GM23248 (cell line): ENCODE measurements around the gene ALPK3. TPM values are rescaled to one million over a fixed set of nuclear protein-coding genes. Genes with fewer than 3 reads are reported as not detected.

Experiments
- DNase-seq: peaks from one replicate; pipeline ENCODE4 v3.0.0-alpha.2; 2015
- H2AFZ ChIP-seq: fragments of 200-600 bp; sonication (generic); 2 replicates; pipeline ENCODE4 v1.6.1; 2016; ENCODE audit warnings: antibody characterized with exemption
- H3F3A ChIP-seq: fragments of 200-600 bp; sonication (generic); 2 replicates; pipeline ENCODE4 v1.6.1; 2016; ENCODE audit warnings: mild to moderate bottlenecking, antibody characterized with exemption, mixed run types; ENCODE audit not compliant: insufficient read depth
- H3K27ac ChIP-seq: fragments of 200-600 bp; sonication (generic); 2 replicates; pipeline ENCODE4 v1.5.1; 2016; ENCODE audit warnings: mild to moderate bottlenecking
- H3K27me3 ChIP-seq: fragments of 200-600 bp; sonication (generic); replicated peaks from 2 replicates; pipeline ENCODE4 v1.6.1; 2016; ENCODE audit warnings: mild to moderate bottlenecking; ENCODE audit not compliant: insufficient read depth
- H3K36me3 ChIP-seq: fragments of 200-600 bp; sonication (generic); 2 replicates; pipeline ENCODE4 v1.6.1; 2016; ENCODE audit warnings: low read depth, mild to moderate bottlenecking
- H3K4me1 ChIP-seq: fragments of 200-600 bp; sonication (generic); 2 replicates; pipeline ENCODE4 v1.6.1; 2016; ENCODE audit warnings: mild to moderate bottlenecking; ENCODE audit not compliant: insufficient read depth
- H3K4me2 ChIP-seq: fragments of 200-600 bp; sonication (generic); one replicate; pipeline ENCODE4 v1.6.1; 2016; ENCODE audit warnings: mild to moderate bottlenecking; ENCODE audit not compliant: unreplicated experiment
- H3K4me3 ChIP-seq: fragments of 200-600 bp; sonication (generic); 2 replicates; pipeline ENCODE4 v1.5.1; 2016; ENCODE audit warnings: mild to moderate bottlenecking
- H3K79me2 ChIP-seq: fragments of 200-600 bp; sonication (generic); 2 replicates; pipeline ENCODE4 v1.6.1; 2016; ENCODE audit warnings: mild to moderate bottlenecking; ENCODE audit not compliant: insufficient read depth
- H3K9ac ChIP-seq: fragments of 200-600 bp; sonication (generic); 2 replicates; pipeline ENCODE4 v1.6.1; 2016; ENCODE audit warnings: mild to moderate bottlenecking
- H3K9me2 ChIP-seq: fragments of 200-600 bp; sonication (generic); 2 replicates; pipeline ENCODE4 v1.6.1; 2016; ENCODE audit warnings: mixed run types, mild to moderate bottlenecking, moderate library complexity; ENCODE audit not compliant: insufficient read depth
- H3K9me3 ChIP-seq: fragments of 200-600 bp; sonication (generic); one replicate; pipeline ENCODE4 v1.6.1; 2017; ENCODE audit warnings: low read depth
- H4K20me1 ChIP-seq: fragments of 200-600 bp; sonication (generic); 2 replicates; pipeline ENCODE4 v1.6.0; 2016; ENCODE audit not compliant: insufficient read depth
- EZH2 ChIP-seq: fragments of 200-600 bp; sonication (generic); IDR thresholded peaks from 2 replicates; pipeline ENCODE4 v1.6.1; 2018; ENCODE audit warnings: antibody characterized with exemption, mild to moderate bottlenecking; ENCODE audit not compliant: insufficient read depth, poor library complexity, severe bottlenecking
- EZH2phosphoT487 ChIP-seq: fragments of 200-600 bp; sonication (generic); IDR thresholded peaks from 2 replicates; pipeline ENCODE4 v1.6.1; 2018; ENCODE audit warnings: antibody characterized with exemption, moderate library complexity, mild to moderate bottlenecking, low read depth; ENCODE audit not compliant: insufficient read depth
- WGBS, 2 experiments: methylation state at CpG; one replicate each; pipeline ENCODE4 v1.1.6; 2015 to 2017; ENCODE audit warnings: low lambda C conversion rate in 2 of 2, low coverage in 1 of 2; ENCODE audit errors: missing lambda C conversion rate in 2 of 2; 5-methylcytosine and 5-hydroxymethylcytosine counted together
- in situ Hi-C: fragments of 300-500 bp; cut with MboI; formaldehyde crosslinking; loops from 2 replicates; pipeline ENCODE4 v1.15.0; 2020
- polyA plus RNA-seq: library from polyadenylated mRNA; unstranded; fragments of >200 nt; fragmentation: Nextera tagmentation; extraction: Ambion mirVana; gene quantifications from 2 replicates; pipeline ENCODE4 v1.2.1, GENCODE V29; 2016
- total RNA-seq: library from RNA; depleted of rRNA; stranded (reverse); fragments of >200 nt; shearing (Covaris generic); gene quantifications from 2 replicates; pipeline ENCODE4 v1.2.3, GENCODE V29; 2014

The ALPK3 gene
- total and polyA plus RNA-seq, 2 experiments from 2014 or later: 5.0 TPM; not detected in 1

- no peak overlapping the region for H3K4me2 ChIP-seq
- in situ Hi-C loops: no loop called here
- 0 out of 2 replicates have a peak, but pooled peaks cover 11% of the 10 kb centered on the region for H3K36me3 ChIP-seq
- no peak overlapping the region for H2AFZ ChIP-seq
- H3K9ac ChIP-seq: no peak overlapping the region
- H3K79me2 ChIP-seq: peaks cover 99% of the 10 kb centered on the region
- H4K20me1 ChIP-seq: no peaks in the 10 kb centered on the region
- no peaks in the 10 kb centered on the region for H3K9me2 ChIP-seq
- H3K27ac ChIP-seq: no peak overlapping the region
- H3K27me3 ChIP-seq: no peaks in the 10 kb centered on the region
- TF ChIP-seq EZH2phosphoT487: no peak
- TF ChIP-seq EZH2: no peak
- no peaks in the 10 kb centered on the region for H3K9me3 ChIP-seq
- no peak overlapping the region for H3K4me3 ChIP-seq
- WGBS, 2 experiments: 87 to 90% methylated on average over 5 of the region's 5 CpGs
- H3K4me1 ChIP-seq: no peaks in the 10 kb centered on the region
- 0 out of 2 replicates have a peak, but pooled peaks cover 11% of the 10 kb centered on the region for H3F3A ChIP-seq
- no peak for DNase-seq
Observed at GRCh38 chr15:84789762-84790161, 27.4 kb upstream of the ALPK3 start.

GRCh38 chr15:84790676-84791075 lies 26.5 kb upstream of the ALPK3 start:
- in situ Hi-C loops: no loop called here
- TF ChIP-seq EZH2phosphoT487 (no peak), EZH2 (no peak)

GRCh38 chr15:84791763-84792162 lies 25.4 kb upstream of the ALPK3 start:
- Histone ChIP-seq H3K36me3 (0 out of 2 replicates have a peak, but pooled peaks cover 15% of the 10 kb centered on the region), H3K27me3 (no peaks in the 10 kb centered on the region), H3F3A (0 out of 2 replicates have a peak, but pooled peaks cover 11% of the 10 kb centered on the region), H3K4me1 (0 out of 2 replicates have a peak, but pooled peaks cover under 1% of the 10 kb centered on the region), H2AFZ (no peak overlapping the region), H3K4me2 (no peak overlapping the region), H4K20me1 (no peaks in the 10 kb centered on the region), H3K27ac (no peak overlapping the region), H3K4me3 (no peak overlapping the region), H3K9me2 (no peaks in the 10 kb centered on the region), H3K79me2 (peaks cover 94% of the 10 kb centered on the region), H3K9ac (no peak overlapping the region), H3K9me3 (no peaks in the 10 kb centered on the region)
- 95 to 99% methylated on average over 2 of the region's 2 CpGs for WGBS, 2 experiments
- in situ Hi-C loops: no loop called here
- TF ChIP-seq EZH2phosphoT487: no peak
- TF ChIP-seq EZH2: no peak
- DNase-seq: peak; percentile 25

More at GRCh38 chr15:84790676-84791075, 26.5 kb upstream of the ALPK3 start:
- no peak overlapping the region for H3K4me3 ChIP-seq
- H3K9me3 ChIP-seq: no peaks in the 10 kb centered on the region
- DNase-seq: no peak
- 0 out of 2 replicates have a peak, but pooled peaks cover 11% of the 10 kb centered on the region for H3K36me3 ChIP-seq
- H3K27ac ChIP-seq: no peak overlapping the region
- H2AFZ ChIP-seq: no peak overlapping the region
- WGBS, 2 experiments: 97 to 100% methylated on average over 4 of the region's 4 CpGs
- H3K9me2 ChIP-seq: no peaks in the 10 kb centered on the region
- no peaks in the 10 kb centered on the region for H3K27me3 ChIP-seq
- no peak overlapping the region for H3K4me2 ChIP-seq
- H4K20me1 ChIP-seq: no peaks in the 10 kb centered on the region
- H3K9ac ChIP-seq: no peak overlapping the region
- peaks cover 97% of the 10 kb centered on the region for H3K79me2 ChIP-seq
- H3K4me1 ChIP-seq: no peaks in the 10 kb centered on the region
- H3F3A ChIP-seq: 0 out of 2 replicates have a peak, but pooled peaks cover 11% of the 10 kb centered on the region

- H3K4me2 ChIP-seq: no peak overlapping the region
- no peak overlapping the region for H2AFZ ChIP-seq
- in situ Hi-C loops: no loop called here
- H3K79me2 ChIP-seq: peaks cover 88% of the 10 kb centered on the region
- H4K20me1 ChIP-seq: no peaks in the 10 kb centered on the region
- H3K36me3 ChIP-seq: peaks cover 19% of the 10 kb centered on the region; the same call in 1 of the 2 replicates
- no peaks in the 10 kb centered on the region for H3K9me3 ChIP-seq
- H3K27ac ChIP-seq: no peak overlapping the region
- no peak overlapping the region for H3K9ac ChIP-seq
- H3K27me3 ChIP-seq: no peaks in the 10 kb centered on the region
- WGBS, 2 experiments: 96 to 97% methylated on average over 7 of the region's 7 CpGs
- H3F3A ChIP-seq: 0 out of 2 replicates have a peak, but pooled peaks cover 11% of the 10 kb centered on the region
- no peak for DNase-seq
- no peaks in the 10 kb centered on the region for H3K9me2 ChIP-seq
- TF ChIP-seq EZH2 (no peak), EZH2phosphoT487 (no peak)
- peaks cover 8% of the 10 kb centered on the region; the same call in 1 of the 2 replicates for H3K4me1 ChIP-seq
- no peak overlapping the region for H3K4me3 ChIP-seq
Observed at GRCh38 chr15:84793431-84794161, 23.6 kb upstream of the ALPK3 start.
